IPS-NIHi11 (cell line): ENCODE results near the gene MAGI1.
"Not testable (repeated sequence)": the region's sequence is repeated elsewhere in the genome, so short reads cannot be mapped to it uniquely, and the experiment has no call there.

Source experiments
- DNase-seq: peaks from one replicate; pipeline ENCODE4 v3.0.0; 2012; ENCODE audit warnings: mixed read lengths, low spot score

MAGI1 gene

GRCh38 chr3:65746848-65747247 lies 291.9 kb downstream of the MAGI1 start:
- no peak for DNase-seq

- DNase-seq = no peak
Observed at GRCh38 chr3:65745306-65745705, 293.4 kb downstream of the MAGI1 start.

- no peak for DNase-seq
Observed at GRCh38 chr3:65742914-65743313, 295.8 kb downstream of the MAGI1 start.

- DNase-seq = no peak
Observed at GRCh38 chr3:65741540-65741939, 297.2 kb downstream of the MAGI1 start.

- no peak for DNase-seq
Observed at GRCh38 chr3:65739901-65740541, 298.7 kb downstream of the MAGI1 start.

- no peak for DNase-seq
Observed at GRCh38 chr3:65734792-65735191, 303.9 kb downstream of the MAGI1 start.

GRCh38 chr3:65734382-65734781 lies 304.3 kb downstream of the MAGI1 start:
- DNase-seq = no peak

GRCh38 chr3:65733459-65733858 lies 305.3 kb downstream of the MAGI1 start:
- DNase-seq = no peak

- peak; percentile 68 for DNase-seq
Observed at GRCh38 chr3:65732051-65732935, 306.4 kb downstream of the MAGI1 start.

- DNase-seq = no peak
Observed at GRCh38 chr3:65730449-65730848, 308.3 kb downstream of the MAGI1 start.

GRCh38 chr3:65729973-65730372 lies 308.7 kb downstream of the MAGI1 start:
- no peak for DNase-seq

GRCh38 chr3:65729555-65729954 lies 309.2 kb downstream of the MAGI1 start:
- DNase-seq = no peak

- DNase-seq = no peak
Observed at GRCh38 chr3:65728138-65728537, 310.6 kb downstream of the MAGI1 start.

- DNase-seq = no peak
Observed at GRCh38 chr3:65723985-65724384, 314.7 kb downstream of the MAGI1 start.

- DNase-seq = no peak
Observed at GRCh38 chr3:65723011-65723410, 315.7 kb downstream of the MAGI1 start.

- DNase-seq = no peak
Observed at GRCh38 chr3:65720989-65721737, 317.6 kb downstream of the MAGI1 start.

- not testable (repeated sequence) for DNase-seq
Observed at GRCh38 chr3:65719639-65720038, 319.1 kb downstream of the MAGI1 start.

- no peak for DNase-seq
Observed at GRCh38 chr3:65717676-65718346, 320.9 kb downstream of the MAGI1 start.

- DNase-seq = no peak
Observed at GRCh38 chr3:65716071-65716751, 322.5 kb downstream of the MAGI1 start.

- DNase-seq = no peak
Observed at GRCh38 chr3:65714134-65714533, 324.6 kb downstream of the MAGI1 start.

- DNase-seq = peak; percentile 55
Observed at GRCh38 chr3:65713016-65713415, 325.7 kb downstream of the MAGI1 start.

- DNase-seq = no peak
Observed at GRCh38 chr3:65712140-65712539, 326.6 kb downstream of the MAGI1 start.
